SU-DHL-6 (cell line): ENCODE results near the gene FAM3B.

Experiments
- CTCF ChIP-seq: fragments of 200-600 bp; sonication (generic); IDR thresholded peaks from one replicate; pipeline ENCODE4 v1.5.1; 2017; ENCODE audit warnings: antibody characterized with exemption, mild to moderate bottlenecking, low read length, moderate library complexity; ENCODE audit not compliant: insufficient read depth, poor library complexity, severe bottlenecking
- EZH2phosphoT487 ChIP-seq: fragments of 200-600 bp; sonication (generic), shearing (Covaris generic); conservative IDR thresholded peaks from 2 replicates; pipeline ENCODE4 v1.6.1; 2018; ENCODE audit warnings: mild to moderate bottlenecking, antibody characterized with exemption, low read length, moderate library complexity, mixed read lengths

- TF ChIP-seq CTCF (no peak), EZH2phosphoT487 (no peak)
These were observed 62.2 kb downstream of the FAM3B start for GRCh38 chr21:41378849-41379248.
